GM06990 (cell line): ENCODE data around the gene WDR45.

ENCODE experiments used
- DNase-seq: peaks from one replicate; pipeline ENCODE4 v3.0.0-alpha.2; 2011; ENCODE audit not compliant: insufficient read length; ENCODE audit errors: extremely low read depth
- H3K27me3 ChIP-seq: replicated peaks from 2 replicates; pipeline ENCODE4 v1.6.0; 2011; ENCODE audit warnings: low read length; ENCODE audit not compliant: control insufficient read depth, insufficient read depth
- H3K36me3 ChIP-seq: 2 replicates; pipeline ENCODE4 v1.5.1; 2011; ENCODE audit warnings: low read length; ENCODE audit not compliant: control insufficient read depth, insufficient read depth
- H3K4me3 ChIP-seq: replicated peaks from 2 replicates; pipeline ENCODE4 v1.5.1; 2011; ENCODE audit warnings: low read depth, mild to moderate bottlenecking, control low read depth, low read length
- TF ChIP-seq, protein P1 (sequence below): IDR thresholded peaks from 2 replicates; pipeline ENCODE4 v1.5.1; 2011; ENCODE audit warnings: low read length, control low read depth, mild to moderate bottlenecking, inconsistent platforms; ENCODE audit not compliant: insufficient read depth, poor library complexity, severe bottlenecking

Gene WDR45

GRCh38 chrX:49029876-49030275 is 49.8 kb downstream of the WDR45 start:
- DNase-seq, result no peak
- no peak overlapping the region for H3K4me3 ChIP-seq
- H3K36me3 ChIP-seq, result peaks cover 8% of the 10 kb centered on the region
- TF ChIP-seq, protein P1, sequence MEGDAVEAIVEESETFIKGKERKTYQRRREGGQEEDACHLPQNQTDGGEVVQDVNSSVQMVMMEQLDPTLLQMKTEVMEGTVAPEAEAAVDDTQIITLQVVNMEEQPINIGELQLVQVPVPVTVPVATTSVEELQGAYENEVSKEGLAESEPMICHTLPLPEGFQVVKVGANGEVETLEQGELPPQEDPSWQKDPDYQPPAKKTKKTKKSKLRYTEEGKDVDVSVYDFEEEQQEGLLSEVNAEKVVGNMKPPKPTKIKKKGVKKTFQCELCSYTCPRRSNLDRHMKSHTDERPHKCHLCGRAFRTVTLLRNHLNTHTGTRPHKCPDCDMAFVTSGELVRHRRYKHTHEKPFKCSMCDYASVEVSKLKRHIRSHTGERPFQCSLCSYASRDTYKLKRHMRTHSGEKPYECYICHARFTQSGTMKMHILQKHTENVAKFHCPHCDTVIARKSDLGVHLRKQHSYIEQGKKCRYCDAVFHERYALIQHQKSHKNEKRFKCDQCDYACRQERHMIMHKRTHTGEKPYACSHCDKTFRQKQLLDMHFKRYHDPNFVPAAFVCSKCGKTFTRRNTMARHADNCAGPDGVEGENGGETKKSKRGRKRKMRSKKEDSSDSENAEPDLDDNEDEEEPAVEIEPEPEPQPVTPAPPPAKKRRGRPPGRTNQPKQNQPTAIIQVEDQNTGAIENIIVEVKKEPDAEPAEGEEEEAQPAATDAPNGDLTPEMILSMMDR, result no peak
- H3K27me3 ChIP-seq, result no peaks in the 10 kb centered on the region
